ENCODE results near the gene PAPPA2. TPM values are rescaled to one million over a fixed set of nuclear protein-coding genes. Genes with fewer than 3 reads are reported as not detected.

The PAPPA2 gene
- polyA plus RNA-seq, 1 experiment, result 0.97 TPM

GRCh38 chr1:176770066-176770465 is 307.1 kb downstream of the PAPPA2 start:
- H3K4me3 ChIP-seq (ENCODE audit: low read depth, low read length), result no peak overlapping the region
- POLR2A ChIA-PET, result no interaction called here

GRCh38 chr1:176773038-176773437 is 310.1 kb downstream of the PAPPA2 start:
- POLR2A ChIA-PET, result no interaction called here
- TF ChIP-seq CTCF (IDR thresholded peaks at IDR 0.05; ENCODE audit: insufficient read depth, low read depth, low read length), result no peak
- Histone ChIP-seq H3K36me3 (ENCODE audit: control insufficient read depth, insufficient read depth, low read length) (no peaks in the 10 kb centered on the region), H3K4me3 (ENCODE audit: low read depth, low read length) (no peak overlapping the region), H3K27me3 (ENCODE audit: control insufficient read depth, insufficient read depth, low read length) (no peaks in the 10 kb centered on the region)
- CTCF ChIA-PET, result no interaction called here
- no peak for DNase-seq (ENCODE audit: low read depth)

More at GRCh38 chr1:176770066-176770465, 307.1 kb downstream of the PAPPA2 start:
- DNase-seq (ENCODE audit: low read depth), result no peak
- Histone ChIP-seq H3K27me3 (ENCODE audit: control insufficient read depth, insufficient read depth, low read length) (no peaks in the 10 kb centered on the region), H3K36me3 (ENCODE audit: control insufficient read depth, insufficient read depth, low read length) (no peaks in the 10 kb centered on the region)
- TF ChIP-seq CTCF (IDR thresholded peaks at IDR 0.05; ENCODE audit: insufficient read depth, low read depth, low read length), result no peak
- CTCF ChIA-PET, result no interaction called here

GRCh38 chr1:176774224-176774623 is 311.2 kb downstream of the PAPPA2 start:
- Histone ChIP-seq H3K4me3 (ENCODE audit: low read depth, low read length) (no peak overlapping the region), H3K27me3 (ENCODE audit: control insufficient read depth, insufficient read depth, low read length) (no peaks in the 10 kb centered on the region), H3K36me3 (ENCODE audit: control insufficient read depth, insufficient read depth, low read length) (no peaks in the 10 kb centered on the region)
- no peak for TF ChIP-seq CTCF (IDR thresholded peaks at IDR 0.05; ENCODE audit: insufficient read depth, low read depth, low read length)
- POLR2A ChIA-PET, result no interaction called here
- CTCF ChIA-PET, result no interaction called here
- no peak for DNase-seq (ENCODE audit: low read depth)

- POLR2A ChIA-PET, result no interaction called here
- H3K27me3 ChIP-seq (ENCODE audit: control insufficient read depth, insufficient read depth, low read length), result no peaks in the 10 kb centered on the region
- CTCF ChIA-PET, result interaction anchor here (0.8 kb wide), 1 partner anchor 215 kb away, joined by 3 read pairs; no protein-coding TSS in a partner anchor
- no peak for TF ChIP-seq CTCF (IDR thresholded peaks at IDR 0.05; ENCODE audit: insufficient read depth, low read depth, low read length)
- H3K36me3 ChIP-seq (ENCODE audit: control insufficient read depth, insufficient read depth, low read length), result no peaks in the 10 kb centered on the region
- DNase-seq (ENCODE audit: low read depth), result no peak
- H3K4me3 ChIP-seq (ENCODE audit: low read depth, low read length), result no peak overlapping the region
These were observed 312.4 kb downstream of the PAPPA2 start for GRCh38 chr1:176775378-176775777.

GRCh38 chr1:176775996-176776395 is 313.0 kb downstream of the PAPPA2 start:
- POLR2A ChIA-PET, result no interaction called here
- CTCF ChIA-PET, result no interaction called here
- H3K36me3 ChIP-seq (ENCODE audit: control insufficient read depth, insufficient read depth, low read length), result no peaks in the 10 kb centered on the region
- no peak for TF ChIP-seq CTCF (IDR thresholded peaks at IDR 0.05; ENCODE audit: insufficient read depth, low read depth, low read length)
- DNase-seq (ENCODE audit: low read depth), result no peak
- H3K27me3 ChIP-seq (ENCODE audit: control insufficient read depth, insufficient read depth, low read length), result no peaks in the 10 kb centered on the region
- H3K4me3 ChIP-seq (ENCODE audit: low read depth, low read length), result no peak overlapping the region

Measured in BJ (cell line).